Measurements from ENCODE around the gene TEDDM1.

Gene TEDDM1

GRCh38 chr1:182351790-182352364 is 48.6 kb downstream of the TEDDM1 start:
- no peak for TF ChIP-seq CTCF (IDR thresholded peaks at IDR 0.05; ENCODE audit: low read depth, low read length, missing control alignments)
- H3K4me3 ChIP-seq (ENCODE audit: low read depth, low read length): no peak overlapping the region
- no peak for DNase-seq (ENCODE audit: low read depth)

DNA sequence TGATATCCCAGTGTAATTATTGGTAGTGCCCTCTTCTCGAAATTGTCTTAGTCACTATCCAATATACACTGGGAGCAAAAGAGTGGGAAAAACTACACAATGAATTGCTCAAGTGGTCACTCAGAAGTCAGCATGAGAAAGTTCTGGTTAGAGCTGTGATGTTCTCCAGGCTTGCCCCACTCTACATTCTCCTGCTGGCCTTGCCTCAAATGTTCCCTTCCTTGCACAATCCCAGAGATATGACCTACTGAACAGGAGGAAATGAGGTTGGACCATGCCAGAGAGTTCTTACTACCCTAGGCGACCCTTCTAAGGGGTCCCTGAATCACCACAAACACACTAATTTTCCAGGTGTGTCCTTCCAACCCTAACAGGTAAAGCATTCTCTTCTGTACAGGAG is 49.6 kb downstream of the TEDDM1 start:
- TF ChIP-seq CTCF (IDR thresholded peaks at IDR 0.05; ENCODE audit: low read depth, low read length, missing control alignments): no peak
- no peak overlapping the region for H3K4me3 ChIP-seq (ENCODE audit: low read depth, low read length)
- no peak for DNase-seq (ENCODE audit: low read depth)

DNA sequence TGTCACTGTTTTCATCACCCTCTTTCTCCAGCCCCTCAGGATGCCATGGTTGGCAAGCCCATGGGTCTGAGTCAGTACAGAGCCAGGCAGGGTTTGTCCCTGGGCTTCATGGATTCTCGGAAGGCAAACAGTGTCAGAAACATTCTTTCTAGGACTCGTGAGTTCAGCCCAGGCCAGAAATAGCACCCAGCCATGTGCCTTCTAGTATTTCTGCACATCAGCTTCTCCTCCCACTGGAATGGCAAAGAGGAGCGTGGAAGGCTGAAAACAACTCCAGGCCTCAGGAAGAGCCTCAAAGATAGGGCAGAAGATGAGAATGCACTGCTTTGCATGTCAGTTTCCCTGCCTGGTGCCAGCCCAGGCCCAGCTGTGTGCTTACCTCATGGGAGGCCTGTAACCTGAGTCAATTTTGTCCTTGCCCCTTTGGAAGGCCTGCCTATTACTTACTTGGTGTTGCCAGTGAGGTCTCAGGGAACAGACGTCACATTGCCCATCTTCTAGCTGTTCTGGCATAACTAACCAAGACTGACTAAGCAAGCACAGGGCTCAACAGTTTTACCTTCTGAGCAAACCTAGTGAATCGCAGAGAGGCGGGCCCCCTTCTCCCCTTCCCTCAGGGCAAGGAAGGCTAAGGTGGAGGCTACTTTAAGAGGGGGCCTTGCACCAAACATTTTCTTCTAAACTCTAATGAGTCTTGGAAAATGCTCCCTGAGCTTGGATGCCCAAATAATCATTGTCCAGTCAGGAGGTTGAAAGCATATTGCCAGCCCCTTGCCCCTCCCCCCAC is 51.3 kb downstream of the TEDDM1 start:
- no peak overlapping the region for H3K4me3 ChIP-seq (ENCODE audit: low read depth, low read length)
- TF ChIP-seq CTCF (IDR thresholded peaks at IDR 0.05; ENCODE audit: low read depth, low read length, missing control alignments): no peak
- no peak for DNase-seq (ENCODE audit: low read depth)
